ENCODE data around the gene KIF1B. TPM values are rescaled to one million over a fixed set of nuclear protein-coding genes. Genes with fewer than 3 reads are reported as not detected.
"Not testable (repeated sequence)": the region's sequence is repeated elsewhere in the genome, so short reads cannot be mapped to it uniquely, and the experiment has no call there.

The KIF1B gene
- total RNA-seq, 2 experiments from 2014 or later = 13.4 to 13.9 TPM

DNA sequence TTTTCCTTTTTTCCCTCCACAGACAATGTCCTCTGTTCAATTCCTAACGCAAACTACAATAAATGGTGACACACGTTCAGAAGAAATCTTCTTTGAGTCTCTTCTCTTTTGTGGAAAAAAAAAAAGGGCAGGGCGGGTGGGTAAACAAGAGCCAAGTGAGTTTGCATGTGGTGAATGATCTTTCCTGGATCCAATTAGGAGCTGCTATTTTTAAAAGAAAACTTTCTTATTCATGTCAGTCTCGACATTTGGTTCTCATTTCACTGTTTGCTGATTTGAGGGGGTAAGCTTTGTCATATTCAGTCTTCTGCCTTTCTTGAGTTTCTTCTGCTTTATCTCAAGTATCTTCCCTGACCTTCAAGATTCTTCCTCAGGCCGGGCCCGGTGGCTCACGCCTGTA is 29.2 kb upstream of the KIF1B start:
- no peak overlapping the region for H3K27ac Mint-ChIP-seq
- H3K4me3 Mint-ChIP-seq = no peak overlapping the region
- ATAC-seq (ENCODE audit: low read depth) (no peak), DNase-seq (no peak)
- no peaks in the 10 kb centered on the region for H3K27me3 Mint-ChIP-seq
- POLR2A ChIA-PET = no interaction called here
- H3K36me3 Mint-ChIP-seq = peaks cover 8% of the 10 kb centered on the region
- no peaks in the 10 kb centered on the region for H3K4me1 Mint-ChIP-seq
- H3K9me3 Mint-ChIP-seq = no peaks in the 10 kb centered on the region

DNA sequence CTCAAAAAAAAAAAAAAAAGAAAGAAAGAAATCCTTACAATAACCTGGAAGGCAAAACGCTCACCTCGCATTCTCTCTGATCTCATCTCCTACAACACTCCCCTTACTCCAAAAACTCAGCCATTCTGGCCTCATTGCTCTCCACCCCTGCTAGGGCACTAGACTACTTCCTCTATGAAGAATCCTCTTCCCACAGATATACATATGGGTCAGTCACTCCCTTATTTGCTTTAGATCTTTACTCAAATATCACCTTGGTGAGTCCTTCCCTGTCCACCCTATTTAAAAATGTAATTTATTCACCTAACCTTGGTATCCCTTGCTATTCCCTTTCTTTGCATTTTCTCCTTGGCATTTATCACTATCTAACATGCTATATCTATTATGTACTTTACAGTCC is 24.6 kb upstream of the KIF1B start:
- POLR2A ChIA-PET = no interaction called here
- Mint-ChIP-seq H3K9me3 (no peaks in the 10 kb centered on the region), H3K36me3 (peaks cover 1% of the 10 kb centered on the region), H3K4me1 (no peaks in the 10 kb centered on the region), H3K4me3 (no peak overlapping the region), H3K27me3 (no peaks in the 10 kb centered on the region), H3K27ac (no peak overlapping the region)
- DNase-seq (no peak), ATAC-seq (ENCODE audit: low read depth) (no peak)

DNA sequence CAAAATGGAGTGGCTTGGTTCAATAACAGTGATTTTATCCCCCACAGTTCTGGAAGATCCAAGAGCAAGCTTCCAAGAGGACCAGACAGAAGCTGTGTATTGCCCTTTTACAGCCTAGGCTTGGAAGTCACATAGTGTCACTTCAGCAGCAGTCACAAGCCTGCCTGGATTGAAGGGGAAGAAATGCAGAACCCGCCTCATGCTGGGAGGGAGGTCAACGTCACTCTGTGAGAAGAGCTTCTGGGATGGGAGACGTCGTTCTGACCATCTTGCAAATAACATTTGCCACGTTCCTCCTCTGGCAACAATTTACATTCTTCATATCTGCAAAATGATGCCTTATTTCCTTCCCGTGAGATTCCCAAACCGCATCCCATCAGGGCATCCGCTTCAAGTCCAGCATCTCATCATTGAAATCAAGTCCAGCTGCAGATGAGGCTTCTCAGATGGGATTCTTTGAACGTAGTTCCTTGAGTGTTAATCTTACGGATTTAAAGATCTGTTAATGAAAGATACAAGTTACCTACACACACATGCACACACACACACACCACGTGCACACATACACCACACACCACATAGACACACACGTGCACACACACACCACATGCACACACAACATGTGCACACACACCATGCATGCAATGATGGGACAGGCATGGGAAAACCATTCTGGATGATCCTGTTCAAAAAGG is 23.9 kb upstream of the KIF1B start:
- Mint-ChIP-seq H3K9me3 (no peaks in the 10 kb centered on the region), H3K36me3 (peaks cover 1% of the 10 kb centered on the region), H3K4me3 (no peak overlapping the region), H3K4me1 (no peaks in the 10 kb centered on the region), H3K27ac (no peak overlapping the region), H3K27me3 (no peaks in the 10 kb centered on the region)
- peak; percentile 37 for ATAC-seq (ENCODE audit: low read depth)
- POLR2A ChIA-PET = no interaction called here
- peak; percentile 41 for DNase-seq

DNA sequence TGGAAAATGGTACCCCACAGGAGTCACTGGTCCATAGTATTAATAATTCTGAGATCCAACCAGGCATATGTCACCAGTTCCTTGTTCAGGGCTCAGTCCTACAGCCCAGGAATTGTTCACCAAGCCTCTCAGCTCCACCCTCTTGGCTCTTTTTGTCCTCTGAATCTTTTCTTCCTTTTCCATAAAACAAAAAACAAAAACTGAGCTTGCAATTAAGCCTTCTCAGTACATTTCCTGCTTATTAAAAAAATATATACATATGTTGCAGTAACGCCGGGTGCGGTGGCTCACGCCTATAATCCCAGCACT is 23.4 kb upstream of the KIF1B start:
- Mint-ChIP-seq H3K27me3 (no peaks in the 10 kb centered on the region), H3K9me3 (no peaks in the 10 kb centered on the region), H3K4me3 (no peak overlapping the region), H3K27ac (no peak overlapping the region), H3K36me3 (peaks cover 1% of the 10 kb centered on the region), H3K4me1 (no peaks in the 10 kb centered on the region)
- POLR2A ChIA-PET = no interaction called here
- ATAC-seq (ENCODE audit: low read depth) (peak; percentile 52), DNase-seq (no peak)

DNA sequence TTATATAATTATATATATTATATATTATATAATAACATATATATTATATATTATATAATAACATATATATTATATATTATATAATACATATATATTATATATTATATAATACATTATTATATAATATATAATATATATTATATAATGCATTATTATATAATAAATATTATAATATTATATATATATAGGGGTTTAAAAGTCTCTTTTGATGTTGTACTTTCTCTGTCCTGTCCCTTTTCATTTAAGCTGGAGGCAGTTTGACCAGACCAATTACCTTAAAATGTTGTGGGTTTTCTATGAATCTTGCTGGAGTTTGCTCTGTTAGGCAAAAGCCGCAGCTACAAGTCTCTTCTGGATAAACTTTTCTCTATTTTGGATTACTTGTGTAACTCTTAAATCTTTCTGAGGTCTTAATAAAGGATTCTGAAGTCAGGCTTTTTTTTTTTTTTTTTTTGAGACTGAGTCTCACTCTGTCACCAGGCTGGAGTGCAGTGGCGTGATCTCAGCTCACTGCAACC is 22.2 kb upstream of the KIF1B start:
- Mint-ChIP-seq H3K27ac (no peak overlapping the region), H3K4me1 (no peaks in the 10 kb centered on the region), H3K36me3 (peaks cover 1% of the 10 kb centered on the region), H3K27me3 (no peaks in the 10 kb centered on the region), H3K4me3 (no peak overlapping the region), H3K9me3 (no peaks in the 10 kb centered on the region)
- DNase-seq = no peak
- POLR2A ChIA-PET = interaction anchor here (0.7 to 1.4 kb wide), 4 partner anchors 19 to 1618 kb away, joined by 3 to 4 read pairs (median 4); partner anchors contain the start of gene CLCN6
- ATAC-seq (ENCODE audit: low read depth) = no peak

DNA sequence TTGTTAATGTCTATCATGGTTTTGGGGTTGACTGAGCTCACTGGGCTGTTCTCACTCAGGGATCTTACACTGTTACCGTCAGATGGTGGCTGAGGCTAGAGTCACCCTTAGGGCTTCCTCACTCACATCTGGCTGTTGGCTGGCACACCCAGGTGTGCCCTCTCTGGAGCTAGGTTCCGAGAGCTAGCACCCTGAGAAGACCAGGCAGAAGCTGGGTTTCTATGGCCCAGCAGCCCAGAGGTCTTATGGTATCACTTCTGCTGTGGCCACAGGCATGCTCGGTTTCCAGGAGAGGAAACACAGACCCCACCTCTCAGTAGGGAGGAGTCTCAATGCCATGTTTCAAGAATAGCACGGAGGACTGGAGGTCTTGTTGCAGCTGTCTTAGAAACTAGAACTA is 20.7 kb upstream of the KIF1B start:
- no peak overlapping the region for H3K4me3 Mint-ChIP-seq
- peaks cover 1% of the 10 kb centered on the region for H3K36me3 Mint-ChIP-seq
- no peaks in the 10 kb centered on the region for H3K27me3 Mint-ChIP-seq
- H3K4me1 Mint-ChIP-seq = peaks cover 2% of the 10 kb centered on the region
- DNase-seq = no peak
- H3K27ac Mint-ChIP-seq = no peak overlapping the region
- POLR2A ChIA-PET = no interaction called here
- no peak for ATAC-seq (ENCODE audit: low read depth)
- no peaks in the 10 kb centered on the region for H3K9me3 Mint-ChIP-seq

DNA sequence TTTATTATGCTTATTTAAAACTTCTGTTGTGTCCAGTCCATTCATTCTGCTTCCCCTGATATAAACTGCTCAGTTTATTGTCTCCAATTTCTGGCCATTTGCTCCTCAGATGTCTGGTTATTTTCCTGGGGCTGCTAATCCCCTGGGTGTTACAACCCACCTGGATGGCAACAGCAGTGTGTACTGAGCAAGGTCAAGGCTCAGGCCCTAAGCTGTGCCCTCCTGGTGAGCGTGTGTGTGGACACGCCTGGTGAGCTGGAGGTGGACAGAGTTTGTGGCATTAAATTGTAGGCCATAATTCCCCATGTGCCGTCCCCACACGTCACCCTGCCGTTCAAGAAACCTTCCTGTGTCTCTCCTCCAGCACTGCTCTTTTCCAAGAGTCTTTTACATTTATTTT is 18.1 kb upstream of the KIF1B start:
- Mint-ChIP-seq H3K4me1 (peaks cover 2% of the 10 kb centered on the region), H3K36me3 (no peaks in the 10 kb centered on the region), H3K27ac (no peak overlapping the region), H3K4me3 (no peak overlapping the region), H3K27me3 (peaks cover 5% of the 10 kb centered on the region), H3K9me3 (no peaks in the 10 kb centered on the region)
- no peak for ATAC-seq (ENCODE audit: low read depth)
- POLR2A ChIA-PET = no interaction called here
- no peak for DNase-seq

DNA sequence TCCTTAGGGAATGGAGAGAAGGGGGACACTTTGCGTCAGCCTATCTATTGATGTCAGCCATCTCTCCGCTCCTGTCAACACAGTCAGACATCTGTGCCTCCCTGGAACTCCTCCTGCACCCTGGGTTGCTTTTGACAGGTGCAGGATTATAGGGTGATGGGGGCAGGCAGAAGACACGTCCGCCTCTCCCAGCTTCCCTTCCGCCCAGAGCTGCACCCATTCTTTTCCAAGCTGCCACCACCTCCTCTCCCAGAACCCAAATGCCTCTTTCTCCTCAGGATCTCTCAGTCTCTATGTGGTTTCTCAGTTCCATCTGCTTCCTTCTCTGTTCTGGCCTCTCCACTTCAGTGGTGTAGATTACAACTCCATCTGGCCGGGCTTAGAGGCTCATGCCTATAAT is 17.1 kb upstream of the KIF1B start:
- Mint-ChIP-seq H3K4me1 (peaks cover 4% of the 10 kb centered on the region), H3K27ac (no peak overlapping the region), H3K36me3 (no peaks in the 10 kb centered on the region), H3K27me3 (peaks cover 5% of the 10 kb centered on the region), H3K4me3 (no peak overlapping the region), H3K9me3 (no peaks in the 10 kb centered on the region)
- ATAC-seq (ENCODE audit: low read depth) = no peak
- POLR2A ChIA-PET = no interaction called here
- DNase-seq = peak; percentile 2

DNA sequence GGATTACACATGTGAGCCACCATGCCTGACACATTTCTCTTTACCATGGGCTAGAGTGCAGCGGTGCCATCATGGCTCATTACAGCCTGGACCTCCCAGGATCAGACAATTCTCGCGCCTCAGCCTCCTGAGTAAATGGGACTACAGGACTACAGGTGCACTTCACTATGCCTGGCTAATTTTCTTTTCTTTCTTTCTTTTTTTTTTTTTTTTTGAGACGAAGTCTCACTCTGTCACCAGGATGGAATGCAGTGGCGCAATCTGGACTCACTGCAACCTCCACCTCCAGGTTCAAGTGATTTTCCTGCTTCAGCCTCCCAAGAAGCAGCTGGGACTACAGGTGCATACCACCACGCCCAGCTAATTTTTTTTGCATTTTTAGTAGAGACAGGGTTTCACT is 14.8 kb upstream of the KIF1B start:
- Mint-ChIP-seq H3K4me3 (no peak overlapping the region), H3K9me3 (no peaks in the 10 kb centered on the region), H3K4me1 (peaks cover 5% of the 10 kb centered on the region), H3K27ac (no peak overlapping the region), H3K27me3 (peaks cover 5% of the 10 kb centered on the region), H3K36me3 (no peaks in the 10 kb centered on the region)
- POLR2A ChIA-PET = no interaction called here
- DNase-seq = peak; percentile 2
- ATAC-seq (ENCODE audit: low read depth) = no peak

DNA sequence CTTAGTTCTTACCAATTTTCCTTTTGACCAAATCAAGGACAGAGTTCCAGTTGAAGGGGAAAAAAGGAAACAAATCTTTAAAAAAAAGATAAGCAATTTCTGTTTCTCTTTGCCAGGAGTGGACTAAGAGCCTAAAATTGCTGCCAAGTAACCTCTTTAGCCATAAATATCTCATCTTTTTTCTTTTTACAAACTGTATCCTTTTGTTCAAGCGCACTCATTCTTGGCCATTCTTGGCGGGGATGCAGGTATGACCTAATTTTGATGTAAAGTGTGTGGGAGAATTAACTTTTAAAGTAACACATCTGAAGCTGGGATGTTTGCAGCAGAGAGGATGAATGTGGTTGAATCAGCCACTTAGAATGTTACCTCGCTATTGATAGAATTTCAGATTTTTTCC is 13.4 kb upstream of the KIF1B start:
- Mint-ChIP-seq H3K4me3 (no peak overlapping the region), H3K4me1 (peaks cover 5% of the 10 kb centered on the region), H3K36me3 (no peaks in the 10 kb centered on the region), H3K27me3 (peaks cover 5% of the 10 kb centered on the region), H3K9me3 (no peaks in the 10 kb centered on the region), H3K27ac (no peak overlapping the region)
- POLR2A ChIA-PET = no interaction called here
- DNase-seq (no peak), ATAC-seq (ENCODE audit: low read depth) (no peak)

DNA sequence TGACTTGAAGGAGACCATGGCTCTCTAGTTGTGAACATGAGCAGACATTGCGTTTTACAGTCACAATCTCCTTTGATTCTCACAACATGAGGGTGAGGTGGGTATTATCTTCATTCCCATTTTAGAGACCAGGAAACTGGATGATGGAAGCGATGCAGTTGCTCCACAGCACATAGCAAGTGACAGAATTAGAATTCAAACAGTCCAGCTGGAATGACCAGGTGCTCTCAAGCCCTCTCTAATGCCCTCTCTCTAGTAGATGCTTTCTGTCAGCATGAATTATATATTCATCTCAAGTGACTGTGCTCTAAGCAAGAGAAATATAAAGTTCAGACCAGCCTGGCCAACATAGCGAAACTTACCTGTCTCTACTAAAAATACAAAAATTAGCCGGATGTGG is 9.8 kb upstream of the KIF1B start:
- Mint-ChIP-seq H3K4me3 (no peak overlapping the region), H3K9me3 (no peaks in the 10 kb centered on the region), H3K4me1 (peaks cover 3% of the 10 kb centered on the region), H3K27me3 (peaks cover under 1% of the 10 kb centered on the region), H3K36me3 (no peaks in the 10 kb centered on the region), H3K27ac (no peak overlapping the region)
- POLR2A ChIA-PET = no interaction called here
- DNase-seq (no peak), ATAC-seq (ENCODE audit: low read depth) (no peak)

DNA sequence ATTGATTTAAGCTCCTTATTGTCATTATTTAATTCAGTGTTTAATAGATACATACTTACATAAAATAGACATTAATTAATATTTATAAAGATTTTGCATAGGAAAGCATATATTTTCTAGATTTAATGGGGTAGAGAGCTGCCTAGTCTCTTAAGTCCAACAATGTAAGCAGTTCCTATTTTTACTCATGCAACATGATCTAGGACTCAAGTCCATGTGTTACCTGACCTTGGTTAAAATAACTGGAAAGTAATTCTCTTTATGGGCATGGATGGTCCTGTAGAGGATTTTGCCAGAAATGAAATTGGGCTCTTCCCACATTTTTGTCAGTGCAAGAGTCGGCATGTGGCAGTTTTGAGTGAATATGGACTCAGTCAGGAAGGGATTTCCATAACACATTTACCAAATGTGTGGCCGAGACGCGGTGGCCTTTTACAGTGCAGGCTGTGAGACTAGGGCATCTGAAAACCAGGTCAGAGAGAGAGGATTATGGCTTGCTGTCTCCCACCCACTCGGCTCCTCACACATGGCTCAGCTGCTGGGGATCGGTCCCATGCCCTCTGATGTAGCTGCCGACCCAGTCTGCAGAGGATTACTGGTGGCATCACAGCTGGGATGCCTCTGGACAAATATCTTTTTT is 6.2 kb upstream of the KIF1B start:
- DNase-seq (no peak), ATAC-seq (ENCODE audit: low read depth) (no peak)
- no peak overlapping the region for H3K4me3 Mint-ChIP-seq
- no peak overlapping the region for H3K27ac Mint-ChIP-seq
- no peaks in the 10 kb centered on the region for H3K9me3 Mint-ChIP-seq
- H3K36me3 Mint-ChIP-seq = no peaks in the 10 kb centered on the region
- H3K27me3 Mint-ChIP-seq = peaks cover 11% of the 10 kb centered on the region
- POLR2A ChIA-PET = interaction anchor here (0.6 kb wide), 1 partner anchor 783 kb away, joined by 3 read pairs; no protein-coding TSS in a partner anchor
- no peaks in the 10 kb centered on the region for H3K4me1 Mint-ChIP-seq

DNA sequence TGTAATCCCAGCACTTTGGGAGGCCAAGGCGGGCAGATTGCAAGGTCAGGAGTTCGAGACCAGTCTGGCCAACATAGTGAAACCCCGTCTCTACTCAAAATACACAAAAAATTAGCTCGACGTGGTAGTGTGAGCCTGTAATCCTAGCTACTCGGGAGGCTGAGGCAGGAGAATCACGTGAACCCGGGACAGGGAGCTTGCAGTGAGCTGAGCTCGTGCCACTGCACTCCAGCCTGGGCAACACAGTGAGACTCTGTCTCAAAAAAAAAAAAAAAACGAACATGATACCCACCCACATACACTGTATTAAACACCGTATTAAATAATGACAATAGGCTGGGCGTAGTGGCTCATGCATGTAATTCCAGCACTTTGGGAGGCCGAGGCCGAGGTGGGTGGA is 5.2 kb upstream of the KIF1B start:
- POLR2A ChIA-PET = interaction anchor here (0.6 kb wide), 1 partner anchor 782 kb away, joined by 3 read pairs; no protein-coding TSS in a partner anchor
- H3K27ac Mint-ChIP-seq; H3K9me3 Mint-ChIP-seq; H3K4me1 Mint-ChIP-seq; H3K4me3 Mint-ChIP-seq; H3K36me3 Mint-ChIP-seq; DNase-seq; ATAC-seq (ENCODE audit: low read depth): not testable (repeated sequence)
- peaks cover 11% of the 10 kb centered on the region for H3K27me3 Mint-ChIP-seq

DNA sequence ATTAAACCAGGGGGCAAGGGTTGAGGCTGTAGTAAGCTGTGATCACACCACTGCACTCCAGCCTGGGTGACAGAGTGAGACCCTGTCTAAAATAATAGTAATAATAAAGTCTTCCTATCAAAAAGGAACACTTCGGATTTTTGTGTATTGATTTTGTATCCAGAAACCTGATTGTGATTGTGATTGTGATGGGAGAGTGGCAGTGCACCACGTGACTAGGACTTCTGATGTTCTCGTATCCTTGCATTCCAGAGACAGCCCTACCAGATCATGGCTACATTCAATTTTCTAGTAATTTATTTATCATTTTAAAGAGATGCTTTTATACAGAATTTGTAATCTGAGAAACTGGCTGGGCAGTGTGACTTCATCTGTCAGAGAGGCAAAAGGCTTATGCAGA is 2.6 kb upstream of the KIF1B start:
- H3K36me3 Mint-ChIP-seq = no peaks in the 10 kb centered on the region
- H3K27ac Mint-ChIP-seq = no peak overlapping the region
- H3K4me3 Mint-ChIP-seq = no peak overlapping the region
- no peak for ATAC-seq (ENCODE audit: low read depth)
- H3K9me3 Mint-ChIP-seq = no peaks in the 10 kb centered on the region
- DNase-seq = no peak
- POLR2A ChIA-PET = no interaction called here
- peaks cover 11% of the 10 kb centered on the region for H3K27me3 Mint-ChIP-seq
- peaks cover 14% of the 10 kb centered on the region for H3K4me1 Mint-ChIP-seq
